Heart right ventricle (tissue), 16 donors: ENCODE data around the gene CNOT2. TPM values are rescaled to one million over a fixed set of nuclear protein-coding genes. Genes with fewer than 3 reads are reported as not detected.

Source experiments
- ATAC-seq, 8 donors: fragments of 200-7000 bp; cut with Tn5 transposase; one replicate each; pipeline ENCODE4 v1.9.1; 2020; ENCODE audit warnings: mild to moderate bottlenecking in 8 of 8, moderate library complexity in 8 of 8, moderate number of reproducible peaks in 1 of 8
- DNase-seq, 2 donors: peaks; one replicate each; pipeline ENCODE4 v3.0.0-alpha.2; 2020
- H3K27ac ChIP-seq, 10 donors: fragments of 200-600 bp; sonication (generic) in 2 of 10; one replicate each; pipeline versions ENCODE4 v1.5.0 to v1.8.0; 2020 to 2022; ENCODE audit warnings: mild to moderate bottlenecking in 3 of 10
- H3K27me3 ChIP-seq, 7 donors: fragments of 200-600 bp; one replicate each; pipeline ENCODE4 v1.8.0; 2021 to 2022; ENCODE audit warnings: mild to moderate bottlenecking in 2 of 7
- H3K36me3 ChIP-seq, 9 donors: fragments of 200-600 bp; sonication (generic) in 1 of 9; one replicate each; pipeline versions ENCODE4 v1.5.0 to v1.8.0; 2020 to 2022; ENCODE audit warnings: mild to moderate bottlenecking in 2 of 9
- H3K4me1 ChIP-seq, 9 donors: fragments of 200-600 bp; sonication (generic) in 1 of 9; one replicate each; pipeline versions ENCODE4 v1.5.0 to v1.8.0; 2020 to 2022; ENCODE audit warnings: mild to moderate bottlenecking in 4 of 9
- H3K4me3 ChIP-seq, 10 donors: fragments of 200-600 bp; sonication (generic) in 2 of 10; one replicate each; pipeline versions ENCODE4 v1.5.0 to v1.8.0; 2020 to 2022; ENCODE audit warnings: mild to moderate bottlenecking in 7 of 10, moderate library complexity in 2 of 10
- H3K9me3 ChIP-seq, 11 donors: fragments of 200-600 bp in 10 of 11; sonication (generic) in 2 of 11; one replicate each; pipeline versions ENCODE4 v1.5.0 to v1.8.0; 2013 to 2022; ENCODE audit warnings: mild to moderate bottlenecking in 2 of 11, control low read depth in 1 of 11, moderate library complexity in 1 of 11
- WGBS, 2 donors: extraction: QIAGEN DNeasy Blood & Tissue Kit; methylation state at CpG; one replicate each; pipeline ENCODE4 v1.1.7; 2013; ENCODE audit warnings: inconsistent platforms in 1 of 2; 5-methylcytosine and 5-hydroxymethylcytosine counted together
- intact Hi-C, 10 donors: fragments of 100-400 bp; cut with DNase I; formaldehyde crosslinking; loops; one replicate each; pipeline versions ENCODE4 v1.11.1 to v1.14.2; 2022
- polyA plus RNA-seq, 2 donors: library from polyadenylated mRNA; stranded (reverse); fragments of 200-250 nt; gene quantifications; one replicate each; pipeline ENCODE4 v1.2.3, GENCODE V29; 2013
- total RNA-seq, 10 donors: library from RNA; stranded (reverse); fragmentation: NEBNext Ultra II Directional in 3 of 10; extraction: Animal tissue kit (Norgen Biotek cat#: 25700) in 3 of 10; gene quantifications; one replicate each; pipeline versions ENCODE4 v1.2.1 to v1.2.4, GENCODE V29; 2021 to 2023
- TF ChIP-seq, protein P1 (sequence below), 9 donors: fragments of 200-600 bp; sonication (generic) in 2 of 9; IDR thresholded peaks; one replicate each; pipeline versions ENCODE4 v1.5.0 to v1.8.0; 2021 to 2022; ENCODE audit warnings: antibody characterized with exemption in 9 of 9, mild to moderate bottlenecking in 5 of 9, moderate library complexity in 1 of 9
- donor health status: Arrhythmogenic right ventricular cardiomyopathy.
- donor health status: ischemic (EF 13 %, LVEDD 7.1; RV severe dilation, severe dysfunction).
- donor health status: healthy with polysubstance abuse.
- donor health status: DM: no; HTN: yes; CAD: no.
- donor health status: DM: no; HTN: no; CAD: no.
- donor health status: ischemic (EF 25% LVEDD 6.9; RV normal size, moderate dysfunction).
- donor health status: ischemic (EF 25% LVEDD 5.7; RV mildly dilated, moderate dysfunction).
- donor health status: healthy.
- donor health status: DM: yes; HTN: yes; CAD: no.
- donor health status: Ischemic cardiomyopathy.
- donor health status: ischemic (EF 35%, LVEDD 5.7; RV mildly dilated, moderate dysfunction).
- donor health status: nonischemic (EF 11% LVEDD 7.7; RV severe dilation, severe dysfunction).
- donor health status: DM: yes; HTN: yes; CAD: no.
- donor health status: PGD.
- donor health status: ischemic (EF 29% LVEDD 5.4; RV normal size, mild dysfunction).
- donor health status: nonischemic (EF 23%, LVEDD 6.1; RV moderate dilation, normal function).

The CNOT2 gene
- total and polyA plus RNA-seq, 12 donors = 17.6 to 43.0 (median 35.0) TPM

DNA sequence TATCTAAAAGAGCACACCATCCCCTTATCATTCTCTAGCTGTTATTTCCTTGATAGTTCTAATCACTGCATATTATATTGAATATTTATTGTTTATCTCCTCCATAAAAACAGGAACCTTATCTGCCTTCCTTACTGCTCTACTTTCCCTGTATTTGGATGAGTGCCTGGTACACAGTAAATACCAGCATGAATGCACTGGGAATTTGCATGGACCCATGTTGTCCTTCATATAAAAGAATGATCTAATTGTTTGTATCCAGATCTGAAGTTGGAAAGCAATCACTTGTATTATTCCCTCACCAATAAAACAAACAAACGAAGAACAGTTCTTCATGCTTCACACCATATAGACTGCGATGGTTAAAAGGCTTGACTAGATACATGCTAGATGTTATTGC is 15.3 kb upstream of the CNOT2 start:
- no peak overlapping the region for H3K27ac ChIP-seq
- DNase-seq = no peak
- peaks cover 0 to 6% (median 0%) of the 10 kb centered on the region in 9 donors for H3K36me3 ChIP-seq
- intact Hi-C loops = no loop called here
- H3K9me3 ChIP-seq = no peaks in the 10 kb centered on the region
- no peak overlapping the region for H3K4me3 ChIP-seq
- TF ChIP-seq, protein P1, sequence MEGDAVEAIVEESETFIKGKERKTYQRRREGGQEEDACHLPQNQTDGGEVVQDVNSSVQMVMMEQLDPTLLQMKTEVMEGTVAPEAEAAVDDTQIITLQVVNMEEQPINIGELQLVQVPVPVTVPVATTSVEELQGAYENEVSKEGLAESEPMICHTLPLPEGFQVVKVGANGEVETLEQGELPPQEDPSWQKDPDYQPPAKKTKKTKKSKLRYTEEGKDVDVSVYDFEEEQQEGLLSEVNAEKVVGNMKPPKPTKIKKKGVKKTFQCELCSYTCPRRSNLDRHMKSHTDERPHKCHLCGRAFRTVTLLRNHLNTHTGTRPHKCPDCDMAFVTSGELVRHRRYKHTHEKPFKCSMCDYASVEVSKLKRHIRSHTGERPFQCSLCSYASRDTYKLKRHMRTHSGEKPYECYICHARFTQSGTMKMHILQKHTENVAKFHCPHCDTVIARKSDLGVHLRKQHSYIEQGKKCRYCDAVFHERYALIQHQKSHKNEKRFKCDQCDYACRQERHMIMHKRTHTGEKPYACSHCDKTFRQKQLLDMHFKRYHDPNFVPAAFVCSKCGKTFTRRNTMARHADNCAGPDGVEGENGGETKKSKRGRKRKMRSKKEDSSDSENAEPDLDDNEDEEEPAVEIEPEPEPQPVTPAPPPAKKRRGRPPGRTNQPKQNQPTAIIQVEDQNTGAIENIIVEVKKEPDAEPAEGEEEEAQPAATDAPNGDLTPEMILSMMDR (IDR thresholded peaks at IDR 0.05) = no peak
- WGBS, 2 donors = 87 to 97% methylated on average over 2 of the region's 2 CpGs
- ATAC-seq = no peak
- no peaks in the 10 kb centered on the region for H3K4me1 ChIP-seq
- H3K27me3 ChIP-seq = no peaks in the 10 kb centered on the region

DNA sequence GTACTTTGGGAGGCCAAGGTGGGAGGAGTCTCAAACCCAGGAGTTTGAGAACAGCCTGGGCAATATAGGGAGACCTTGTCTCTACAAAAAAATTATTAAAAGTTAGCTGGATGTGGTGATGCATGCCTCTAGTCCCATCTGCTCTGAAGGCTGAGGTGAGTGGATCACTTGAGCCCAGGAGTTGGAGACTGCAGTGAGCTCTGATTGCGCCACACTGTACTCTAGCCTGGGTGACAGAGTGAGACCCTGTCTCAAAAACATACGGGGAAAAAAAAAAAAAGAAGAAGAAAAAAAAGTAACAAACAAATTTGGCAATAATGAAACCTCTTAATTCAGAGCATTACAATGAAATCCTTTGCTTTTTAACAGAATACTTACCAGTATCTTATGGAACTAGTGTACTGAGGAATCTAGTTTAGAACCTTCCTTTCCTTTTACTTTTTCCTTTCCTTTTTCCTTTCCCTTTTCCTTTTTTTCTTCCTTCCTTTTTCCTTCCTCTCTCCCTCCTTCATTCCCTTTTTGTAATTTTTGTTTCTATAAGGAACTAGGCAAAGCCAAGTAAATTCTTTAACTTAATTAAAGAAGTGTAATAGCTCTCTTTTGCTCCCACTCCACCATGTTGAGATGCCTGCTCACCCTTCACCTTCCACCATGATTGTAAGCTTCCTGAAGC is 12.2 kb upstream of the CNOT2 start:
- ATAC-seq (no peak), DNase-seq (no peak)
- TF ChIP-seq, protein P1 (IDR thresholded peaks at IDR 0.05) = no peak
- Histone ChIP-seq H3K27me3 (no peaks in the 10 kb centered on the region), H3K4me1 (no peaks in the 10 kb centered on the region), H3K27ac (no peak overlapping the region), H3K9me3 (peaks cover 0 to 3% (median 0%) of the 10 kb centered on the region in 11 donors), H3K4me3 (no peak overlapping the region), H3K36me3 (peaks cover 0 to under 1% (median 0%) of the 10 kb centered on the region in 9 donors)
- intact Hi-C loops = no loop called here
- WGBS, 2 donors = 85 to 88% methylated on average over 2 of the region's 2 CpGs

- TF ChIP-seq, protein P1 (IDR thresholded peaks at IDR 0.05) = no peak
- peaks cover 0 to 3% (median 0%) of the 10 kb centered on the region in 11 donors for H3K9me3 ChIP-seq
- DNase-seq (no peak), ATAC-seq (no peak)
- no peak overlapping the region for H3K4me3 ChIP-seq
- intact Hi-C loops = loop anchor here in 1 of 10 donors (5.0 kb wide), 1 partner anchor 270 kb away; no protein-coding TSS in a partner anchor
- no peaks in the 10 kb centered on the region for H3K27me3 ChIP-seq
- H3K4me1 ChIP-seq = peaks cover 0 to 18% (median 3%) of the 10 kb centered on the region in 9 donors
- peaks cover 0 to 52% (median 7%) of the 10 kb centered on the region in 9 donors for H3K36me3 ChIP-seq
- no peak overlapping the region for H3K27ac ChIP-seq
- WGBS, 2 donors = 54 to 59% methylated on average over 1 of the region's 1 CpG
These were observed 6.2 kb upstream of the CNOT2 start for GRCh38 chr12:70236990-70237389.

DNA sequence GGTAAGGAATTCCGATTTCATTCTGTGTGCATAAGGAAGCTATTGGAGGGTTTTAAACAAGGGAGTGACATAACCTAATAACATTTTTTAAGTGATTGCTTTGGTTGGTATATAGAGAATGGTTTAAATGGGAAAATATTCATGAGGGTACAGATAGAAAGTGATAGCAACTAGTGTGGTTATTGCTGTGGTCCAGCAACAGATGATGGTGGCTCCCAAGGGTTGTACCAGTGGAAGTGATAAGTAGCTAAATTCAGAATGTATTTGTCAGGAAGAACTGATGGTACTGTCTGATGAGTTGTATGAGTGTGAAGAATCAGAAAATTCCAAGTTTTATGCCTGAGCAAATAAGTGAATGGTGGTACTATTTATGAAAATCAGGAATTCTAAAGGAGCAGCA is 2.6 kb upstream of the CNOT2 start:
- Histone ChIP-seq H3K36me3 (peaks cover 0 to 52% (median 7%) of the 10 kb centered on the region in 9 donors), H3K27ac (no peak overlapping the region), H3K4me1 (peaks cover 7 to 39% (median 24%) of the 10 kb centered on the region in 9 donors), H3K27me3 (no peaks in the 10 kb centered on the region), H3K4me3 (no peak overlapping the region), H3K9me3 (no peaks in the 10 kb centered on the region)
- 77 to 92% methylated on average over 1 of the region's 1 CpG for WGBS, 2 donors
- intact Hi-C loops = loop anchor here in 6 of 10 donors (5.0 to 10.0 kb wide), 9 partner anchors 114 to 492 kb away; partner anchors contain the start of gene KCNMB4 (in 4 of the 6)
- DNase-seq (no peak), ATAC-seq (no peak)
- TF ChIP-seq, protein P1 (IDR thresholded peaks at IDR 0.05) = no peak
